GM12878 (cell line): ENCODE data around the gene UACA. TPM values are rescaled to one million over a fixed set of nuclear protein-coding genes. Genes with fewer than 3 reads are reported as not detected.

Source experiments
- ATAC-seq: fragments of 200-7000 bp; cut with Tn5 transposase; 3 replicates; pipeline ENCODE4 v1.9.1; 2020; ENCODE audit warnings: mild to moderate bottlenecking, moderate library complexity
- BruUV-seq: library from RNA; stranded (reverse); fragments of 400-500 nt; replicated peaks from 2 replicates; lab custom pipeline; 2021; lab: Mats Ljungman, UMichigan
- CTCF ChIA-PET: fragments of 300-600 bp; sonication (Branson Sonifier 250); formaldehyde crosslinking; extraction: SDS; loops from one replicate; lab custom pipeline; 2021; ENCODE audit warnings: inconsistent platforms; lab: Yijun Ruan, JAX
- POLR2A ChIA-PET: fragments of 350-600 bp; formaldehyde crosslinking; extraction: SDS; loops from one replicate; lab custom pipeline; 2021; ENCODE audit warnings: inconsistent platforms; lab: Charles Lee
- RAD21 ChIA-PET: fragments of 300-600 bp; sonication (Branson Sonifier 250); formaldehyde crosslinking; loops from one replicate; lab custom pipeline; 2023; ENCODE audit warnings: antibody characterized with exemption; ENCODE audit not compliant: unreplicated experiment; lab: Charles Lee
- SMC1A ChIA-PET: fragments of 300-600 bp; sonication (Branson Sonifier 250); formaldehyde crosslinking; loops from one replicate; lab custom pipeline; 2023; ENCODE audit not compliant: unreplicated experiment, uncharacterized antibody; lab: Charles Lee
- DNase-seq: peaks from one replicate; pipeline ENCODE4 v3.0.0-alpha.2; 2011; ENCODE audit warnings: low read depth, low spot score
- FAIRE-seq: peaks from 3 replicates; lab custom pipeline; 2011; peaks lifted over from hg19 to GRCh38; lab: Jason Lieb, UNC
- H2AFZ ChIP-seq: 2 replicates; pipeline ENCODE4 v1.6.0; 2011; ENCODE audit warnings: low read depth, low read length, control low read depth; ENCODE audit not compliant: control insufficient read depth
- H3K27ac ChIP-seq: 2 replicates; pipeline ENCODE4 v1.5.1; 2011; ENCODE audit warnings: control low read depth; ENCODE audit not compliant: control insufficient read depth, insufficient read depth
- H3K27me3 ChIP-seq, 2 experiments: replicated peaks in 1 of 2; 2 replicates each; pipeline versions ENCODE4 v1.6.0 to v1.6.1; 2011; ENCODE audit warnings: low read length in 1 of 2; ENCODE audit not compliant: control insufficient read depth in 2 of 2, insufficient read depth in 2 of 2
- H3K36me3 ChIP-seq, 2 experiments: 2 replicates each; pipeline ENCODE4 v1.5.1; 2011; ENCODE audit warnings: low read length in 1 of 2; ENCODE audit not compliant: control insufficient read depth in 2 of 2, insufficient read depth in 2 of 2
- H3K4me1 ChIP-seq: 2 replicates; pipeline ENCODE4 v1.6.1; 2011; ENCODE audit warnings: mild to moderate bottlenecking, low read length, moderate library complexity, mixed read lengths; ENCODE audit not compliant: control insufficient read depth, insufficient read depth
- H3K4me2 ChIP-seq: 2 replicates; pipeline ENCODE4 v1.6.0; 2011; ENCODE audit warnings: control low read depth; ENCODE audit not compliant: control insufficient read depth, insufficient read depth
- H3K4me3 ChIP-seq: fragments of 200-600 bp; sonication (generic); 2 replicates; pipeline ENCODE4 v1.5.1; 2016
- H3K79me2 ChIP-seq: 2 replicates; pipeline ENCODE4 v1.6.0; 2011; ENCODE audit warnings: low read length; ENCODE audit not compliant: control insufficient read depth, insufficient read depth
- H3K9ac ChIP-seq: 2 replicates; pipeline ENCODE4 v1.8.0; 2011; ENCODE audit warnings: low read length, control low read depth, mixed read lengths; ENCODE audit not compliant: control insufficient read depth, insufficient read depth
- H3K9me3 ChIP-seq: replicated peaks from 3 replicates; pipeline ENCODE4 v1.5.1; 2011; ENCODE audit warnings: mild to moderate bottlenecking, low read length; ENCODE audit not compliant: control insufficient read depth, insufficient read depth
- H4K20me1 ChIP-seq: 2 replicates; pipeline ENCODE4 v1.6.0; 2011; ENCODE audit not compliant: control insufficient read depth, insufficient read depth
- E4F1 ChIP-seq: fragments of 450-650 bp; IDR thresholded peaks from 2 replicates; pipeline ENCODE4 v1.6.1; 2018; ENCODE audit warnings: borderline replicate concordance, mild to moderate bottlenecking; ENCODE audit not compliant: partially characterized antibody
- SMAD5 ChIP-seq: IDR thresholded peaks from 2 replicates; pipeline ENCODE4 v1.6.1; 2016; ENCODE audit warnings: antibody characterized with exemption, low read depth
- SMARCA5 ChIP-seq: fragments of 450-650 bp; IDR thresholded peaks from 2 replicates; pipeline ENCODE4 v1.6.1; 2017; ENCODE audit warnings: mild to moderate bottlenecking
- STAT3 ChIP-seq: IDR thresholded peaks from 2 replicates; pipeline ENCODE4 v1.6.1; 2011; ENCODE audit warnings: low read depth, low read length, improper control_type of control experiment
- TAF1 ChIP-seq: IDR thresholded peaks from 2 replicates; pipeline ENCODE4 v1.6.1; 2011; ENCODE audit warnings: mild to moderate bottlenecking, low read depth, low read length, borderline replicate concordance
- TCF12 ChIP-seq: IDR thresholded peaks from 2 replicates; pipeline ENCODE4 v1.6.1; 2011; ENCODE audit warnings: low read depth, mild to moderate bottlenecking, low read length
- USF2 ChIP-seq: IDR thresholded peaks from 2 replicates; pipeline ENCODE4 v1.6.1; 2011; ENCODE audit warnings: low read depth, low read length, improper control_type of control experiment, borderline replicate concordance
- ZBED1 ChIP-seq: IDR thresholded peaks from 2 replicates; pipeline ENCODE4 v1.6.1; 2016; ENCODE audit warnings: borderline replicate concordance
- ZNF217 ChIP-seq: fragments of 450-650 bp; IDR thresholded peaks from 2 replicates; pipeline ENCODE4 v1.6.1; 2017; ENCODE audit warnings: antibody characterized with exemption, mild to moderate bottlenecking
- WGBS: methylation state at CpG from one replicate; pipeline ENCODE4 v1.1.6; 2016; ENCODE audit warnings: low lambda C conversion rate; ENCODE audit not compliant: insufficient replicate concordance, insufficient coverage; ENCODE audit errors: missing lambda C conversion rate; 5-methylcytosine and 5-hydroxymethylcytosine counted together
- in situ Hi-C: fragments of 300-500 bp; cut with MboI; formaldehyde crosslinking; loops from 9 replicates; pipeline ENCODE4 v1.14.3; 2018; ENCODE audit warnings: mixed read lengths
- intact Hi-C: fragments of 100-400 bp; cut with micrococcal nuclease; formaldehyde crosslinking; loops from one replicate; pipeline ENCODE4 v1.14.2; 2022; ENCODE audit not compliant: unreplicated experiment
- polyA plus RNA-seq, 11 experiments: library from polyadenylated mRNA; depleted of rRNA in 4 of 11; unstranded in 6 of 11; stranded (reverse) in 5 of 11; fragments of >200 nt; fragmentation: Nextera tagmentation in 4 of 11; fragmentation: Illumina TruSeq in 1 of 11; extraction: Ambion mirVana in 4 of 11; extraction: Trizol in 1 of 11; gene quantifications; 1 replicate in 1 of 11; 2 replicates in 10 of 11; pipeline versions ENCODE4 v1.2.1 to v1.2.3, GENCODE V29; 2011 to 2016; ENCODE audit warnings: inconsistent platforms in 2 of 11, missing spikeins in 2 of 11, low read depth in 1 of 11
- total RNA-seq, 4 experiments: library from RNA; depleted of rRNA in 3 of 4; stranded (reverse); fragments of >200 nt in 3 of 4; fragmentation: Illumina TruSeq in 1 of 4; extraction: Trizol in 1 of 4; gene quantifications; 2 replicates each; pipeline versions ENCODE4 v1.2.1 to v1.2.3, GENCODE V29; 2013 to 2021

The UACA gene
- total and polyA plus RNA-seq, 10 of the 15 experiments (the other 5 are each of a cell fraction or from before 2014, with no cell fraction given), result 0.30 to 4.0 (median 2.0) TPM

GRCh38 chr15:70665599-70665998, 97.8 kb downstream of the UACA start:
- Histone ChIP-seq H3K4me1 (peaks cover 21% of the 10 kb centered on the region), H2AFZ (no peak overlapping the region), H3K36me3 (no peaks in the 10 kb centered on the region), H3K9me3 (no peaks in the 10 kb centered on the region), H3K27ac (no peak overlapping the region), H4K20me1 (no peaks in the 10 kb centered on the region), H3K79me2 (no peaks in the 10 kb centered on the region), H3K9ac (no peak overlapping the region), H3K4me3 (no peak overlapping the region), H3K4me2 (no peak overlapping the region), H3K27me3 (no peaks in the 10 kb centered on the region)
- RAD21 ChIA-PET, result no interaction called here
- DNase-seq, result no peak
- SMC1A ChIA-PET, result interaction anchor here (0.8 to 1.6 kb wide), 2 partner anchors 28 to 910 kb away, joined by 3 read pairs; no protein-coding TSS in a partner anchor
- WGBS, result 100% methylated on average over 1 of the region's 1 CpG
- POLR2A ChIA-PET, result no interaction called here
- ATAC-seq, result no peak
- BruUV-seq, result no TSS peak
- CTCF ChIA-PET, result no interaction called here
- TF ChIP-seq TCF12, result no peak
- no peak for TF ChIP-seq ZBED1
- no peak for TF ChIP-seq E4F1
- no peak for TF ChIP-seq SMAD5
- no peak for TF ChIP-seq TAF1
- TF ChIP-seq STAT3, result no peak
- TF ChIP-seq USF2, result no peak
- no peak for TF ChIP-seq SMARCA5
- TF ChIP-seq ZNF217, result no peak
- in situ Hi-C loops (no loop called here), intact Hi-C loops (no loop called here)
- no peak for FAIRE-seq
